Upper lobe of left lung (tissue), 6 donors: Measurements from ENCODE around the gene LRRC3. TPM values are rescaled to one million over a fixed set of nuclear protein-coding genes. Genes with fewer than 3 reads are reported as not detected.

Experiments
- ATAC-seq, 2 donors: fragments of 200-7000 bp; cut with Tn5 transposase; one replicate each; pipeline ENCODE4 v1.9.1; 2022; ENCODE audit warnings: mild to moderate bottlenecking in 2 of 2, moderate library complexity in 2 of 2; ENCODE audit not compliant: low FRiP score in 2 of 2
- DNase-seq, 2 donors: peaks; one replicate each; pipeline ENCODE4 v3.0.0-alpha.2; 2019 to 2020
- H3K27ac ChIP-seq, 4 donors: fragments of 200-600 bp; sonication (generic); one replicate each; pipeline ENCODE4 v1.5.1; 2016 to 2019
- H3K27me3 ChIP-seq, 4 donors: fragments of 200-600 bp; sonication (generic); one replicate each; pipeline ENCODE4 v1.5.1; 2017 to 2019
- H3K36me3 ChIP-seq, 4 donors: fragments of 200-600 bp; sonication (generic); one replicate each; pipeline ENCODE4 v1.5.1; 2016 to 2019
- H3K4me1 ChIP-seq, 4 donors: fragments of 200-600 bp; sonication (generic); one replicate each; pipeline ENCODE4 v1.5.1; 2018 to 2019
- H3K4me3 ChIP-seq, 4 donors: fragments of 200-600 bp; sonication (generic); one replicate each; pipeline ENCODE4 v1.5.1; 2017 to 2019; ENCODE audit warnings: mild to moderate bottlenecking in 2 of 4, moderate library complexity in 1 of 4
- H3K9me3 ChIP-seq, 4 donors: fragments of 200-600 bp; sonication (generic); one replicate each; pipeline ENCODE4 v1.5.1; 2018 to 2019
- EP300 ChIP-seq, 4 donors: sonication (generic); formaldehyde crosslinking; IDR thresholded peaks; one replicate each; pipeline ENCODE4 v1.5.1; 2017; ENCODE audit warnings: antibody characterized with exemption in 4 of 4, control low read depth in 2 of 4
- POLR2A ChIP-seq, 4 donors: fragments of 450-650 bp; IDR thresholded peaks; one replicate each; pipeline ENCODE4 v1.5.1; 2016 to 2017; ENCODE audit warnings: antibody characterized with exemption in 4 of 4, mild to moderate bottlenecking in 2 of 4
- POLR2AphosphoS5 ChIP-seq, 2 donors: sonication (generic); formaldehyde crosslinking; IDR thresholded peaks; one replicate each; pipeline ENCODE4 v1.5.1; 2017; ENCODE audit warnings: antibody characterized with exemption in 2 of 2
- WGBS, 2 donors: methylation state at CpG; one replicate each; pipeline ENCODE4 v1.1.5; 2017 to 2018; 5-methylcytosine and 5-hydroxymethylcytosine counted together
- total RNA-seq, 6 donors: library from RNA; depleted of rRNA in 4 of 6; stranded (reverse); fragments of >200 nt in 4 of 6; gene quantifications; one replicate each; pipeline versions ENCODE4 v1.1.0 to v1.2.1, GENCODE V29; 2016 to 2021
- TF ChIP-seq, protein P1 (sequence below), 6 experiments: fragments of 450-650 bp in 4 of 6; fragments of 200-600 bp in 2 of 6; sonication (generic) in 2 of 6; IDR thresholded peaks; one replicate each; pipeline ENCODE4 v1.5.1; 2016 to 2019; ENCODE audit warnings: antibody characterized with exemption in 6 of 6
- donor health status: DM: no; HTN: no; CAD: no; lungs with moderate emphysema.
- donor health status: DM: no; HTN: yes; CAD: no; lungs with severe emphysema.

The LRRC3 gene
- total RNA-seq, 6 donors from 2014 or later, result 3.1 to 11.5 (median 4.6) TPM

DNA sequence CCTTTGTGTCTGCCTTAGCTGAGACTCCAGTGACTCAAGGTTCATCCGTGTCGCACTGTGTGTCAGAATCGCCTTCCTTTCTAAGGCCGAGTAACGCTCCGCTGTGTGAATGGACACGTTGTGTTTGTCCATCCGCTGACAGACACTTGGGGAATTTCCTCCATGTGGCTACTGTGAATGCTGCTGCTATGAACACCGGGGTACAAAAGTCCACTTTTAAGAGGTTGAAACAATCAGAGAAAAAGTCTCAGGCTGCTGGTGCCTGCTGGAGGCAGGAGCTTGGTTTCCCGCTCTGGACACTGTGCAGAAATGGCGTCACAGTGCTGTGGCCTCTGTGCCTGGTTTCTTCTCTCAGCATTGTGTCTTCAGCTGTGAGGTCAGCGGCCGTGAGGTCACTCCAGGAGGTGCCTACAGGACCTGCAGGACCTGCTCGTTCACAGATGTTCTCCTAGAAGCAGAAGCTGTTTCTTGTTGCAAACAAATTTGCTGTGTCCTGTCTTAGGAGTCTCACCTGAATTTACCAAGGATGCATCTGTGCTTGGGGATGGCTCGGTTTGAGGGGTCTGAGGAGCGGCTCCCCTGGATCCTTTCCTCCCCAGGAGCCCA, 50.5 kb downstream of the LRRC3 start:
- Histone ChIP-seq H3K36me3 (no peaks in the 10 kb centered on the region), H3K9me3 (no peaks in the 10 kb centered on the region), H3K4me3 (no peak overlapping the region), H3K27ac (no peak overlapping the region), H3K27me3 (no peaks in the 10 kb centered on the region), H3K4me1 (peaks cover 0 to 11% (median 9%) of the 10 kb centered on the region in 4 donors)
- TF ChIP-seq POLR2AphosphoS5 (IDR thresholded peaks at IDR 0.05) (no peak), EP300 (IDR thresholded peaks at IDR 0.05) (no peak), POLR2A (IDR thresholded peaks at IDR 0.05) (no peak)
- TF ChIP-seq, protein P1, sequence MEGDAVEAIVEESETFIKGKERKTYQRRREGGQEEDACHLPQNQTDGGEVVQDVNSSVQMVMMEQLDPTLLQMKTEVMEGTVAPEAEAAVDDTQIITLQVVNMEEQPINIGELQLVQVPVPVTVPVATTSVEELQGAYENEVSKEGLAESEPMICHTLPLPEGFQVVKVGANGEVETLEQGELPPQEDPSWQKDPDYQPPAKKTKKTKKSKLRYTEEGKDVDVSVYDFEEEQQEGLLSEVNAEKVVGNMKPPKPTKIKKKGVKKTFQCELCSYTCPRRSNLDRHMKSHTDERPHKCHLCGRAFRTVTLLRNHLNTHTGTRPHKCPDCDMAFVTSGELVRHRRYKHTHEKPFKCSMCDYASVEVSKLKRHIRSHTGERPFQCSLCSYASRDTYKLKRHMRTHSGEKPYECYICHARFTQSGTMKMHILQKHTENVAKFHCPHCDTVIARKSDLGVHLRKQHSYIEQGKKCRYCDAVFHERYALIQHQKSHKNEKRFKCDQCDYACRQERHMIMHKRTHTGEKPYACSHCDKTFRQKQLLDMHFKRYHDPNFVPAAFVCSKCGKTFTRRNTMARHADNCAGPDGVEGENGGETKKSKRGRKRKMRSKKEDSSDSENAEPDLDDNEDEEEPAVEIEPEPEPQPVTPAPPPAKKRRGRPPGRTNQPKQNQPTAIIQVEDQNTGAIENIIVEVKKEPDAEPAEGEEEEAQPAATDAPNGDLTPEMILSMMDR (IDR thresholded peaks at IDR 0.05), result no peak
- ATAC-seq (no peak), DNase-seq (no peak)
- 66 to 88% methylated on average over 8 to 16 of the region's 16 CpGs for WGBS, 2 donors

DNA sequence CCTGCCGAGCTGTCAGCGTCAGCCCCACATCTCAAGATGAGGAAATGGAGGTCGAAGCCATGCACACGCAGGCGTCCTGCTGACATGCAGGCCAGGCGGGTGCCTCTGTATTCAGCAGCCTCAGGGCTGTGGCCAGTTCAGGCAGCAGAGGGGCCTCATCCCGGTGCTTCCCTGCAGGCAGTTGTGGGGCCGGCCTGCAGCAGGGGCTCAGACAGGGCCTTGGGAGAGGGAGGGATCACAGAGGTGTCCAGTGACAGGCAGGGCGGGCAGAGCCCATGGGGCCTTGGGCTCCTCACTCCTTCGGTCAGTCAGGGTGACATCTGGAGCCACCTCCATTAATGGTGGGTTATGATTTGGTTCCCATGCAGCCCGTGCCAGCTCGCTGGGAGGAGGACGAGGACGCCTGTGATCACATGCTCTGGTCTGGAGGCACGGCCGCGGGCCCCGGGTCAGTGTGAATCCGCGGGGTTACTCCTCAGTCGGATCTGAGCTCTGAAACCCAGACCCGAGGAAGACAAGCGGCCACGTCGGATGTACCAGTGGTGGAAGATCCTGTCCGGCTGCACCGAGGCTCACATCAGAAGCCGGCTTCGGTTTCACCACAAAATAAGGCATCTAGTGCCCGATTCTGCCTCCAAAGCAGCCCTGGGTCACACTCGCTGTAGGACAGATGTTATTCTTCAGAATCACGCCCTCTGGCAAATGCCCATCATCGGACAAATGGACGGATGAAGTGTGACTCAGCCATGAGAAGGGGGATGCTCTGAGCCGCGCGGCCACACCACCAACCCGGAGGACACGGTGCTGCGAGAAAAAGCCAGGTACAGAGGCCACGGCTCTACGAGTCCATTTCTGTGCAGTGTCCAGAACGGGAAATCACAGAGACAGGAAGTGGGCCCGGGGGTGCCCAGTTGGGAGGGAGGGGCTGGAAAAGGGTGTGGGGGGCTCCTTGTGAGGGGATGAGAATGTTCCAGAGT, 51.3 kb downstream of the LRRC3 start:
- H3K36me3 ChIP-seq, result no peaks in the 10 kb centered on the region
- H3K4me3 ChIP-seq, result no peak overlapping the region
- H3K4me1 ChIP-seq, result peaks cover 0 to 12% (median 10%) of the 10 kb centered on the region in 4 donors
- H3K27me3 ChIP-seq, result no peaks in the 10 kb centered on the region
- H3K9me3 ChIP-seq, result no peaks in the 10 kb centered on the region
- ATAC-seq (no peak), DNase-seq (peak in 1 of 2 donors; percentile 83)
- 77 to 79% methylated on average over 39 to 43 of the region's 44 CpGs for WGBS, 2 donors
- no peak overlapping the region for H3K27ac ChIP-seq
- TF ChIP-seq POLR2AphosphoS5 (IDR thresholded peaks at IDR 0.05) (no peak), POLR2A (IDR thresholded peaks at IDR 0.05) (no peak), EP300 (IDR thresholded peaks at IDR 0.05) (no peak)
- TF ChIP-seq, protein P1 (IDR thresholded peaks at IDR 0.05), result no peak

GRCh38 chr21:44507673-44508425, 52.5 kb downstream of the LRRC3 start:
- Histone ChIP-seq H3K9me3 (no peaks in the 10 kb centered on the region), H3K4me3 (no peak overlapping the region), H3K27ac (no peak overlapping the region), H3K27me3 (no peaks in the 10 kb centered on the region), H3K4me1 (peaks cover 0 to 12% (median 10%) of the 10 kb centered on the region in 4 donors), H3K36me3 (no peaks in the 10 kb centered on the region)
- 88 to 92% methylated on average over 25 to 26 of the region's 26 CpGs for WGBS, 2 donors
- no peak for DNase-seq
- no peak for TF ChIP-seq POLR2A (IDR thresholded peaks at IDR 0.05)
- TF ChIP-seq EP300 (IDR thresholded peaks at IDR 0.05), result no peak
- TF ChIP-seq, protein P1 (IDR thresholded peaks at IDR 0.05), result no peak
- no peak for TF ChIP-seq POLR2AphosphoS5 (IDR thresholded peaks at IDR 0.05)
- ATAC-seq, result no peak

DNA sequence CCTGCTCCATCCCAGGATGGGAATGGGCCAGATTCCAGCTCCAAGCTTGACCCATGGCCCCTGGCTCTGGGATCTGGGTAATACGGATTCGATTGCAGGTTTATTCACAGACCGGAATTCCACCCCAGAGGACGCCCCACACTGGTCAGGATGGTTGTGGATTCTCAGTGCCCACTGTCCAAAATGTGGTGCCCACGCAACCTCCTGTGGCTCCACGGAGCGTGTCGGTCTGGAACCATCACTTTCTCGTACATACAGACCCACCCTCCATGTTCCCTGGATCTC, 53.1 kb downstream of the LRRC3 start:
- Histone ChIP-seq H3K4me1 (peaks cover 0 to 12% (median 10%) of the 10 kb centered on the region in 4 donors), H3K27me3 (no peaks in the 10 kb centered on the region), H3K27ac (no peak overlapping the region), H3K9me3 (no peaks in the 10 kb centered on the region), H3K36me3 (no peaks in the 10 kb centered on the region), H3K4me3 (no peak overlapping the region)
- no peak for TF ChIP-seq EP300 (IDR thresholded peaks at IDR 0.05)
- TF ChIP-seq POLR2AphosphoS5 (IDR thresholded peaks at IDR 0.05), result no peak
- TF ChIP-seq, protein P1 (IDR thresholded peaks at IDR 0.05), result no peak
- no peak for TF ChIP-seq POLR2A (IDR thresholded peaks at IDR 0.05)
- no peak for ATAC-seq
- no peak for DNase-seq
- 79 to 92% methylated on average over 8 to 9 of the region's 9 CpGs for whole genome bisulfite sequencing, 2 donors
